Endothelial cell (in vitro differentiated cells): ENCODE data around the gene ENKD1. TPM values are rescaled to one million over a fixed set of nuclear protein-coding genes. Genes with fewer than 3 reads are reported as not detected.

Source experiments
- DNase-seq: peaks from one replicate; pipeline ENCODE4 v3.0.0; 2021; ENCODE audit warnings: low spot score
- H3K27ac Mint-ChIP-seq: one replicate; pipeline ENCODE4 v1.8.0; 2021; ENCODE audit warnings: mixed read lengths, inconsistent platforms; ENCODE audit not compliant: unreplicated experiment
- H3K27me3 Mint-ChIP-seq: one replicate; pipeline ENCODE4 v1.8.0; 2021; ENCODE audit warnings: mild to moderate bottlenecking, moderate library complexity, mixed read lengths, inconsistent platforms; ENCODE audit not compliant: unreplicated experiment
- H3K36me3 Mint-ChIP-seq: one replicate; pipeline ENCODE4 v1.8.0; 2021; ENCODE audit warnings: mild to moderate bottlenecking, low read depth, mixed read lengths, inconsistent platforms; ENCODE audit not compliant: unreplicated experiment
- H3K4me1 Mint-ChIP-seq: one replicate; pipeline ENCODE4 v1.8.0; 2021; ENCODE audit warnings: mild to moderate bottlenecking, mixed read lengths, inconsistent platforms; ENCODE audit not compliant: unreplicated experiment
- H3K4me3 Mint-ChIP-seq: one replicate; pipeline ENCODE4 v1.8.0; 2021; ENCODE audit warnings: mild to moderate bottlenecking, mixed read lengths, inconsistent platforms; ENCODE audit not compliant: unreplicated experiment
- H3K9me3 Mint-ChIP-seq: one replicate; pipeline ENCODE4 v1.8.0; 2021; ENCODE audit warnings: mixed read lengths, inconsistent platforms; ENCODE audit not compliant: unreplicated experiment
- total RNA-seq: library from RNA; stranded (reverse); fragmentation: NEBNext Ultra II Directional; extraction: Animal tissue kit (Norgen Biotek cat#: 25700); gene quantifications from one replicate; pipeline ENCODE4 v1.2.1, GENCODE V29; 2021; ENCODE audit not compliant: unreplicated experiment
- TF ChIP-seq, protein P1 (sequence below): fragments of 200-600 bp; sonication (generic); IDR thresholded peaks from one replicate; pipeline ENCODE4 v1.5.0; 2021; ENCODE audit warnings: antibody characterized with exemption; ENCODE audit not compliant: unreplicated experiment

The ENKD1 gene
- total RNA-seq, 1 donor from 2014 or later: 9.9 TPM

DNA sequence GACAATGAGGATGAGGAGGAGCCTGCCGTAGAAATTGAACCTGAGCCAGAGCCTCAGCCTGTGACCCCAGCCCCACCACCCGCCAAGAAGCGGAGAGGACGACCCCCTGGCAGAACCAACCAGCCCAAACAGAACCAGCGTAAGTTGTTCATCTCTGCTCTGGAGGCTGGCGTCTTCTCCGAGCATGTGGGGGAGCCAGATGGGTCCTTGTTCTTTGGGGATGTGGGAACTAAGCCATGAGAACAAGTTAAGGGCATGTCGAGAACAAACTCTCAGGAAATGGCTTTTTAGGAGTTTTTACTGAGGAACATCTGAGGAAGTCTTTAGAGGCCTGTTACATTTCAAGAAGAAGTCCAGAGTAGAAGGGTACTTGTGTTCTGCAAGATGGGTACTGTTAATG lies 29.8 kb downstream of the ENKD1 start:
- DNase-seq: no peak
- peaks cover 20% of the 10 kb centered on the region for H3K36me3 Mint-ChIP-seq
- TF ChIP-seq, protein P1, sequence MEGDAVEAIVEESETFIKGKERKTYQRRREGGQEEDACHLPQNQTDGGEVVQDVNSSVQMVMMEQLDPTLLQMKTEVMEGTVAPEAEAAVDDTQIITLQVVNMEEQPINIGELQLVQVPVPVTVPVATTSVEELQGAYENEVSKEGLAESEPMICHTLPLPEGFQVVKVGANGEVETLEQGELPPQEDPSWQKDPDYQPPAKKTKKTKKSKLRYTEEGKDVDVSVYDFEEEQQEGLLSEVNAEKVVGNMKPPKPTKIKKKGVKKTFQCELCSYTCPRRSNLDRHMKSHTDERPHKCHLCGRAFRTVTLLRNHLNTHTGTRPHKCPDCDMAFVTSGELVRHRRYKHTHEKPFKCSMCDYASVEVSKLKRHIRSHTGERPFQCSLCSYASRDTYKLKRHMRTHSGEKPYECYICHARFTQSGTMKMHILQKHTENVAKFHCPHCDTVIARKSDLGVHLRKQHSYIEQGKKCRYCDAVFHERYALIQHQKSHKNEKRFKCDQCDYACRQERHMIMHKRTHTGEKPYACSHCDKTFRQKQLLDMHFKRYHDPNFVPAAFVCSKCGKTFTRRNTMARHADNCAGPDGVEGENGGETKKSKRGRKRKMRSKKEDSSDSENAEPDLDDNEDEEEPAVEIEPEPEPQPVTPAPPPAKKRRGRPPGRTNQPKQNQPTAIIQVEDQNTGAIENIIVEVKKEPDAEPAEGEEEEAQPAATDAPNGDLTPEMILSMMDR: no peak

DNA sequence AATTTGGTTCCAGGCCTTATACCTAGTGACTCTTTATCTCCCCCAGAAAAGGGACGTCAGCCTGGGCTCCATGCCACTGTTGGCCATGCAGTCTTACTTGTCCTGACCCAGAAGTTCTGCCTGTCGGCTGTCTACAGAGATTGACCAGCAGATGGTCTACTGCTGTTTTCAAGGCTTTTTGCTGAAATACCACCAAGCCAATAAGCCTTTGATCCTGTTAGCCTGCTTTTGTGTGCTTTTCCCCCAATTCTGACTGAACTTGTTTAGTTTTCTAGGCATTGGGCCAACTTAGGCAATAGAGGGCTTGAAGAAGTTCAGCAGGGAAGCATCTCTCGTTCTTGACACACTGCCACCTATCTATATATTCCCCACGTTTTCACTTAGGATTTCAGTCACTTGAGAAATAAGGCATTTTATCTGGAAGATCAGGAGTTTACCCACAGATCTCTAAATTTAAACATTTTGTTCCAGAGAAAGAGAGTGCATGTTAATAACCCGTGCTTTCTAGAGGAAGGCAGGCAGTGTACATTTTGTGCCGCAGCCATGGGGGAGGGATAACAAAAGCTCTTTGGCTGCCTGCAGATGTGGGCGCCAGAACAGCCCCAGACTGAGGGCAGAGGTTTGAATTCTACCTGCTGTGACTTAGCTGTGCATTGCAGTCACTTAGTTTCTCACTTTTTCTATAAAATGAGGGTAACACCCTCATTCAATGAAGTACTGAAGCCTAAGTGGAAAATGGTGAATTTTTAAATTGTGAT lies 34.0 kb downstream of the ENKD1 start:
- TF ChIP-seq, protein P1: no peak
- Mint-ChIP-seq H3K9me3 (no peaks in the 10 kb centered on the region), H3K27ac (no peak overlapping the region), H3K4me1 (peaks cover 3% of the 10 kb centered on the region), H3K4me3 (no peak overlapping the region), H3K27me3 (peaks cover 1% of the 10 kb centered on the region), H3K36me3 (peaks cover 31% of the 10 kb centered on the region)
- DNase-seq: no peak

More for the DNA sequence above, 29.8 kb downstream of the ENKD1 start:
- H3K27me3 Mint-ChIP-seq: peaks cover 5% of the 10 kb centered on the region
- H3K4me1 Mint-ChIP-seq: peaks cover 3% of the 10 kb centered on the region
- H3K9me3 Mint-ChIP-seq: no peaks in the 10 kb centered on the region
- no peak overlapping the region for H3K4me3 Mint-ChIP-seq
- no peak overlapping the region for H3K27ac Mint-ChIP-seq

DNA sequence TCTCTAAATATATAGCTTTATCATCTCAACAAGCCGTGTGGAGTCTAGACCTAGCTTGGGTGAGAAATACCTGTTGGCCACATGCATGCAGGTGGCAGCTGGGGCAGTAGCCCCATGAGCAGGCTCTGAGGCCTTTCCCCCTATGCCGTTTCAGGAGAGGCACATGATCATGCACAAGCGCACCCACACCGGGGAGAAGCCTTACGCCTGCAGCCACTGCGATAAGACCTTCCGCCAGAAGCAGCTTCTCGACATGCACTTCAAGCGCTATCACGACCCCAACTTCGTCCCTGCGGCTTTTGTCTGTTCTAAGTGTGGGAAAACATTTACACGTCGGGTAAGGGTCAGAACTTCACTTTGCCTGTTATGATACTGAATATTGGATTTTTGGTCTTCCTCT lies 38.3 kb downstream of the ENKD1 start:
- H3K27me3 Mint-ChIP-seq: peaks cover 1% of the 10 kb centered on the region
- peaks cover 3% of the 10 kb centered on the region for H3K4me1 Mint-ChIP-seq
- H3K4me3 Mint-ChIP-seq: no peak overlapping the region
- H3K27ac Mint-ChIP-seq: no peak overlapping the region
- no peak for DNase-seq
- no peaks in the 10 kb centered on the region for H3K9me3 Mint-ChIP-seq
- TF ChIP-seq, protein P1: no peak
- peaks cover 34% of the 10 kb centered on the region for H3K36me3 Mint-ChIP-seq

DNA sequence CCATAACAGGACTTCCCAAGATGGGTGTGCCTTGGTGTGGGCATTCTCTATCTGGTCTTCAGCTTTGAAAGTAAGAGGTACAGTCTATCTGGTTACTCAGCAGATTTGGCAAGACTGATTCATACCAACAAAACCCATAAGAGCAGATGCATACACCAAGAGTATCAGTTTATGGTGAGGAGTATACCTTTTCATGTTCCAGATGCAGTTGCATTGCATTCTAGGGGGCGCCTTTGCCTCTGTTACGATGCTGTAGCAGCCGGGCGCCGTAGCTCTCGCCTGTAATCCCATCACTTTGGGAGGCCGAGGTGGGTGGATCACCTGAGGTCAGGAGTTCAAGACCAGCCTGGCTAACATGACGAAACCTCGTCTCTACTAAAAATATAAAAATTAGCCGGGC lies 52.7 kb downstream of the ENKD1 start:
- no peaks in the 10 kb centered on the region for H3K9me3 Mint-ChIP-seq
- TF ChIP-seq, protein P1: no peak
- no peak overlapping the region for H3K27ac Mint-ChIP-seq
- peak; percentile 26 for DNase-seq
- peaks cover 23% of the 10 kb centered on the region for H3K36me3 Mint-ChIP-seq
- no peaks in the 10 kb centered on the region for H3K27me3 Mint-ChIP-seq
- H3K4me1 Mint-ChIP-seq: no peaks in the 10 kb centered on the region
- H3K4me3 Mint-ChIP-seq: no peak overlapping the region

Other genes with a start within 250 kb of the ENKD1 start
- gene HSD11B2, start 235.6 kb downstream of the ENKD1 start, total RNA-seq: 3.3 TPM
- gene ATP6V0D1, start 185.6 kb downstream of the ENKD1 start, total RNA-seq: 107 TPM
- gene AGRP, start 183.2 kb downstream of the ENKD1 start, total RNA-seq: not detected
- 184 TPM for gene RIPOR1, start 137.9 kb downstream of the ENKD1 start, total RNA-seq
- 40.1 TPM for gene CTCF, start 104.2 kb downstream of the ENKD1 start, total RNA-seq
- 3.6 TPM for gene CARMIL2, start 21.6 kb downstream of the ENKD1 start, total RNA-seq
- 27.1 TPM for gene ACD, start 6.5 kb downstream of the ENKD1 start, total RNA-seq
- 1.2 TPM for gene PARD6A, start 5.8 kb downstream of the ENKD1 start, total RNA-seq
- gene C16orf86, start 64 bp upstream of the ENKD1 start, total RNA-seq: 1.8 TPM
- gene GFOD2, start 52.6 kb upstream of the ENKD1 start, total RNA-seq: 44.2 TPM
- 19.5 TPM for gene RANBP10, start 139.8 kb upstream of the ENKD1 start, total RNA-seq
- 2.8 TPM for gene TSNAXIP1, start 140.1 kb upstream of the ENKD1 start, total RNA-seq
- 29.6 TPM for gene THAP11, start 175.6 kb upstream of the ENKD1 start, total RNA-seq
- gene NUTF2, start 180.2 kb upstream of the ENKD1 start, total RNA-seq: 217 TPM
- 82.9 TPM for gene CENPT, start 180.9 kb upstream of the ENKD1 start, total RNA-seq
- 83.0 TPM for gene EDC4, start 206.3 kb upstream of the ENKD1 start, total RNA-seq
- gene NRN1L, start 218.1 kb upstream of the ENKD1 start, total RNA-seq: 0.56 TPM
- 47.5 TPM for gene PSKH1, start 226.5 kb upstream of the ENKD1 start, total RNA-seq